Astrocyte (in vitro differentiated cells and primary cell): ENCODE data around the gene ZNF618. TPM values are rescaled to one million over a fixed set of nuclear protein-coding genes. Genes with fewer than 3 reads are reported as not detected.

ENCODE experiments used
- DNase-seq: peaks from one replicate; pipeline ENCODE4 v3.0.0-alpha.2; 2010; ENCODE audit warnings: low read depth
- FAIRE-seq: peaks from 2 replicates; lab custom pipeline; 2011; peaks lifted over from hg19 to GRCh38; lab: Jason Lieb, UNC
- H2AFZ ChIP-seq: 2 replicates; pipeline ENCODE4 v1.6.0; 2012; ENCODE audit warnings: low read depth, low read length, inconsistent platforms
- H3K27ac ChIP-seq: 2 replicates; pipeline ENCODE4 v1.5.1; 2011; ENCODE audit warnings: low read depth, low read length, inconsistent platforms
- H3K27me3 ChIP-seq: 2 replicates; pipeline ENCODE4 v1.6.0; 2011; ENCODE audit warnings: low read length, inconsistent platforms; ENCODE audit not compliant: insufficient read depth
- H3K36me3 ChIP-seq: 2 replicates; pipeline ENCODE4 v1.5.1; 2011; ENCODE audit warnings: low read length, inconsistent platforms; ENCODE audit not compliant: insufficient read depth
- H3K4me1 ChIP-seq: 2 replicates; pipeline ENCODE4 v1.5.1; 2011; ENCODE audit warnings: low read length, inconsistent platforms; ENCODE audit not compliant: insufficient read depth
- H3K4me2 ChIP-seq: 2 replicates; pipeline ENCODE4 v1.6.0; 2012; ENCODE audit warnings: low read length, inconsistent platforms
- H3K4me3 ChIP-seq: 2 replicates; pipeline ENCODE4 v1.5.1; 2011; ENCODE audit warnings: low read depth, mild to moderate bottlenecking, low read length, inconsistent platforms; ENCODE audit not compliant: insufficient read depth
- H3K79me2 ChIP-seq: 2 replicates; pipeline ENCODE4 v1.6.0; 2012; ENCODE audit warnings: mild to moderate bottlenecking, low read length, inconsistent platforms; ENCODE audit not compliant: insufficient read depth
- H3K9ac ChIP-seq: 2 replicates; pipeline ENCODE4 v1.6.0; 2012; ENCODE audit warnings: mild to moderate bottlenecking, low read length, inconsistent platforms
- H3K9me3 ChIP-seq: 2 replicates; pipeline ENCODE4 v1.5.1; 2012; ENCODE audit warnings: low read depth, mild to moderate bottlenecking, low read length, inconsistent platforms; ENCODE audit not compliant: insufficient read depth
- H4K20me1 ChIP-seq: 2 replicates; pipeline ENCODE4 v1.6.0; 2012; ENCODE audit warnings: low read length, inconsistent platforms; ENCODE audit not compliant: insufficient read depth
- H3K27ac Mint-ChIP-seq: one replicate; pipeline ENCODE4 v1.8.0; 2021; ENCODE audit warnings: mild to moderate bottlenecking, mixed read lengths; ENCODE audit not compliant: unreplicated experiment
- H3K27me3 Mint-ChIP-seq: one replicate; pipeline ENCODE4 v1.8.0; 2021; ENCODE audit warnings: low read depth, mixed read lengths; ENCODE audit not compliant: unreplicated experiment
- H3K36me3 Mint-ChIP-seq: one replicate; pipeline ENCODE4 v1.8.0; 2021; ENCODE audit warnings: low read depth, mixed read lengths; ENCODE audit not compliant: unreplicated experiment
- H3K4me1 Mint-ChIP-seq: one replicate; pipeline ENCODE4 v1.8.0; 2021; ENCODE audit warnings: low read depth, mixed read lengths; ENCODE audit not compliant: unreplicated experiment
- H3K4me3 Mint-ChIP-seq: one replicate; pipeline ENCODE4 v1.8.0; 2021; ENCODE audit warnings: mild to moderate bottlenecking, moderate library complexity, mixed read lengths; ENCODE audit not compliant: unreplicated experiment
- H3K9me3 Mint-ChIP-seq: one replicate; pipeline ENCODE4 v1.8.0; 2021; ENCODE audit warnings: mild to moderate bottlenecking, mixed read lengths; ENCODE audit not compliant: unreplicated experiment
- EZH2 ChIP-seq: IDR thresholded peaks from 2 replicates; pipeline ENCODE4 v1.6.1; 2012; ENCODE audit warnings: mild to moderate bottlenecking, low read length, inconsistent platforms; ENCODE audit not compliant: insufficient read depth
- total RNA-seq: library from RNA; stranded (reverse); gene quantifications from 2 replicates; pipeline ENCODE4 v1.2.1, GENCODE V29; 2021
- TF ChIP-seq, protein P1 (sequence below): IDR thresholded peaks from 2 replicates; pipeline ENCODE4 v1.5.1; 2011; ENCODE audit warnings: low read depth, mild to moderate bottlenecking, inconsistent platforms, low read length, moderate library complexity; ENCODE audit not compliant: insufficient read depth

ZNF618 gene
- total RNA-seq, 1 donor from 2014 or later: 30.1 TPM

DNA sequence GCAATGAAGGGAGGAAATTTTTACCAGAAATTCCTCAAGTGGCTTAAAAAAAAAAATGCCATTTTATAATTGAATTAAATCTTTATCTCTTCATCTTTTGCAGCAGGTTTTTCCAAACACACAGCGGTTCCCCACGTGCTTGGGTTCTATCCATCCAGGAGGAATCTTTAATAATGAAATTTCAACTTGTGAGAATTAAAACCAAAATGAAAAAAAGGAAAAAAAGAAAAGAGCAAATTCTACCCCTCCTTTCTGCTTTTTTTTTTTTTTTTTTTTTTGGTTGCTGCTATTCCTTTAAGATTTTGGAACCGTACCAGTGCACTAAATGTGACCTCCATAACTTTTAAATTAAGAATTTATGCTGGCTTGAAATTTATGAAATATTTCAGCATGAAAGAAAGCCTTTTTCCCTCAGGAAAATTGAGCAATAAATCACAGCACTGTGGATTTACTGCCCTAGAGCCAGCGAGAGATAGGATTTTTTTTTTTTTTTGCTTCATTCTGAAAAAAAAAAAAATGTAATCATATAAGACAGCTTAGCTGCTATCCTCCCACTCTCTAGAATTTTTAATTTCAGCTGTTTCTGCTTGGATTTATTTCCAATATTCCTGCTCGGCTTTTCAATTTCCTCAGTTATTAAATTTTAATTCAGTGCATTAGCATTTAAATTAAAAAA lies 88.5 kb downstream of the ZNF618 start:
- Mint-ChIP-seq H3K36me3 (peaks cover 26% of the 10 kb centered on the region), H3K4me3 (no peak overlapping the region), H3K4me1 (no peaks in the 10 kb centered on the region), H3K27ac (no peak overlapping the region), H3K27me3 (no peaks in the 10 kb centered on the region), H3K9me3 (peaks cover 3% of the 10 kb centered on the region)
- no peak for TF ChIP-seq EZH2
- TF ChIP-seq, protein P1, sequence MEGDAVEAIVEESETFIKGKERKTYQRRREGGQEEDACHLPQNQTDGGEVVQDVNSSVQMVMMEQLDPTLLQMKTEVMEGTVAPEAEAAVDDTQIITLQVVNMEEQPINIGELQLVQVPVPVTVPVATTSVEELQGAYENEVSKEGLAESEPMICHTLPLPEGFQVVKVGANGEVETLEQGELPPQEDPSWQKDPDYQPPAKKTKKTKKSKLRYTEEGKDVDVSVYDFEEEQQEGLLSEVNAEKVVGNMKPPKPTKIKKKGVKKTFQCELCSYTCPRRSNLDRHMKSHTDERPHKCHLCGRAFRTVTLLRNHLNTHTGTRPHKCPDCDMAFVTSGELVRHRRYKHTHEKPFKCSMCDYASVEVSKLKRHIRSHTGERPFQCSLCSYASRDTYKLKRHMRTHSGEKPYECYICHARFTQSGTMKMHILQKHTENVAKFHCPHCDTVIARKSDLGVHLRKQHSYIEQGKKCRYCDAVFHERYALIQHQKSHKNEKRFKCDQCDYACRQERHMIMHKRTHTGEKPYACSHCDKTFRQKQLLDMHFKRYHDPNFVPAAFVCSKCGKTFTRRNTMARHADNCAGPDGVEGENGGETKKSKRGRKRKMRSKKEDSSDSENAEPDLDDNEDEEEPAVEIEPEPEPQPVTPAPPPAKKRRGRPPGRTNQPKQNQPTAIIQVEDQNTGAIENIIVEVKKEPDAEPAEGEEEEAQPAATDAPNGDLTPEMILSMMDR: no peak
- FAIRE-seq (no peak), DNase-seq (no peak)
- no peak overlapping the region for H3K27ac ChIP-seq
- H3K4me2 ChIP-seq: no peak overlapping the region
- H3K36me3 ChIP-seq: peaks cover 9% of the 10 kb centered on the region
- H3K4me3 ChIP-seq: no peak overlapping the region
- peaks cover 53% of the 10 kb centered on the region for H3K79me2 ChIP-seq
- no peak overlapping the region for H2AFZ ChIP-seq
- H3K4me1 ChIP-seq: no peaks in the 10 kb centered on the region
- H3K27me3 ChIP-seq: no peaks in the 10 kb centered on the region
- H3K9ac ChIP-seq: no peak overlapping the region
- peaks cover 4% of the 10 kb centered on the region for H3K9me3 ChIP-seq
- H4K20me1 ChIP-seq: peaks cover 26% of the 10 kb centered on the region

DNA sequence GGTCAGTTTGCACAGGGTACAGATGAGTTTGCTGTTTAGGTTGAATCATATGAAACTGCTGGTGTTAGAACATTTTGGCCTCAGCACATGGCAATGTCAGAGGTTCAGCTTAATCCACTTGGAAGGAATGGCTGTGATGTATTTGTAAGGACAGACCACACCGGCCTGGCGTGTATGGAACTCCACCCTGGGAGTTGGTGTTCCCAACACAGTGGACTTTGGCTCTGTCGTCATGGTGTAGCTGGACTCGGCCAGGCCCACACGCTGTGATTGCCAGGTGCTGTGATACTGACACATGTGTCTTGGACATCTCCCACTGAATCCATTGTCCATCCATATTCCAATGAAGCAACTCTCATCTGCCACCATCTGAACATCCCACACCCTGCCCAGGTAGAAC lies 90.3 kb downstream of the ZNF618 start:
- Histone ChIP-seq H3K4me2 (no peak overlapping the region), H3K9ac (no peak overlapping the region), H3K27ac (no peak overlapping the region), H3K27me3 (no peaks in the 10 kb centered on the region), H3K4me3 (no peak overlapping the region), H3K36me3 (peaks cover 9% of the 10 kb centered on the region), H3K9me3 (peaks cover 4% of the 10 kb centered on the region), H3K4me1 (no peaks in the 10 kb centered on the region), H4K20me1 (peaks cover 32% of the 10 kb centered on the region), H2AFZ (no peak overlapping the region), H3K79me2 (peaks cover 40% of the 10 kb centered on the region)
- H3K36me3 Mint-ChIP-seq: peaks cover 40% of the 10 kb centered on the region
- TF ChIP-seq, protein P1: no peak
- TF ChIP-seq EZH2: no peak
- FAIRE-seq: no peak
- no peak for DNase-seq
- no peaks in the 10 kb centered on the region for H3K27me3 Mint-ChIP-seq
- no peak overlapping the region for H3K27ac Mint-ChIP-seq
- peaks cover 6% of the 10 kb centered on the region for H3K9me3 Mint-ChIP-seq
- no peak overlapping the region for H3K4me3 Mint-ChIP-seq
- H3K4me1 Mint-ChIP-seq: no peaks in the 10 kb centered on the region

DNA sequence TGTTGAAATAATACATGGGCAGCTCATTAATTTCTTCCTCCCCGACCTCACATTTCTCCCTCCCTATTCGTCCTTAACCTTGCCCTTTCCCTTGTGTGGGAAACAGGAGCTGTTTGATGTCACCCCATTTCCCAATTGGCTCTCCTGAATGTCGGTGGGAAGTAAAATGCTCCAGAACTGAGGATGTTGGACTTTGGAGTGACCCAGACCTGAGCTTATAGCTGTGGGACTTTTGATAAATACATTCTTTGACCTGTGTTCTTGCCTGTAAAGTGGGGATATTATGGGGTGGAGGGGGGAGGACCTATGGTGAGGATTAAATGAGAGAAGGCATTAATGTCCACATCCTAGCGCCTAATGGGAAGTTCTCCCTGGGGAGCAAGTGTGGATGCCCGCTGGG lies 91.3 kb downstream of the ZNF618 start:
- no peaks in the 10 kb centered on the region for H3K4me1 Mint-ChIP-seq
- no peak overlapping the region for H3K4me3 Mint-ChIP-seq
- Histone ChIP-seq H4K20me1 (peaks cover 36% of the 10 kb centered on the region), H3K27ac (no peak overlapping the region), H3K4me3 (no peak overlapping the region), H2AFZ (no peak overlapping the region), H3K27me3 (no peaks in the 10 kb centered on the region), H3K36me3 (peaks cover 8% of the 10 kb centered on the region), H3K9ac (no peak overlapping the region), H3K9me3 (peaks cover 4% of the 10 kb centered on the region), H3K4me1 (no peaks in the 10 kb centered on the region), H3K79me2 (peaks cover 36% of the 10 kb centered on the region), H3K4me2 (no peak overlapping the region)
- DNase-seq (no peak), FAIRE-seq (no peak)
- peaks cover 6% of the 10 kb centered on the region for H3K9me3 Mint-ChIP-seq
- H3K27me3 Mint-ChIP-seq: no peaks in the 10 kb centered on the region
- no peak overlapping the region for H3K27ac Mint-ChIP-seq
- TF ChIP-seq EZH2: no peak
- TF ChIP-seq, protein P1: no peak
- peaks cover 40% of the 10 kb centered on the region for H3K36me3 Mint-ChIP-seq
